ENCODE measurements around the gene CACNA1C. TPM values are rescaled to one million over a fixed set of nuclear protein-coding genes. Genes with fewer than 3 reads are reported as not detected.

Gene CACNA1C
- total and polyA plus RNA-seq, 10 of the 15 experiments (the other 5 are each of a cell fraction or from before 2014, with no cell fraction given), result under 0.01 to 0.15 (median 0.09) TPM; not detected in 5

GRCh38 chr12:2139651-2140050, 86.9 kb downstream of the CACNA1C start:
- ChIA-PET POLR2A (no interaction called here), CTCF (no interaction called here)
- TF ChIP-seq JUNB (IDR thresholded peaks at IDR 0.05) (no peak), SMAD1 (IDR thresholded peaks at IDR 0.05; ENCODE audit: low read depth, partially characterized antibody) (no peak), BCLAF1 (IDR thresholded peaks at IDR 0.05) (no peak), CHD4 (IDR thresholded peaks at IDR 0.05) (no peak), RFX5 (IDR thresholded peaks at IDR 0.05; ENCODE audit: low read depth, low read length) (no peak), PRDM15 (CRISPR knock-in tag; IDR thresholded peaks at IDR 0.05) (no peak), CHD1 (IDR thresholded peaks at IDR 0.05; ENCODE audit: low read depth, low read length) (no peak), FOXM1 (IDR thresholded peaks at IDR 0.05; ENCODE audit: low read depth, low read length) (no peak), TCF3 (IDR thresholded peaks at IDR 0.05; ENCODE audit: borderline replicate concordance, insufficient read depth, low read depth, low read length) (no peak), MTA3 (IDR thresholded peaks at IDR 0.05; ENCODE audit: borderline replicate concordance, low read length) (no peak), BCL3 (IDR thresholded peaks at IDR 0.05; ENCODE audit: borderline replicate concordance, insufficient read depth, low read depth, low read length, poor library complexity, severe bottlenecking) (no peak), IRF3 (IDR thresholded peaks at IDR 0.05) (no peak), ETV6 (conservative IDR thresholded peaks at IDR 0.05 in 1 of 2, IDR thresholded peaks at IDR 0.05 in 1 of 2; ENCODE audit: borderline replicate concordance in 1 of 2, low read depth in 1 of 2) (no peak), ZSCAN29 (IDR thresholded peaks at IDR 0.05) (no peak), MTA2 (IDR thresholded peaks at IDR 0.05; ENCODE audit: low read depth) (no peak), MYC (IDR thresholded peaks at IDR 0.05; ENCODE audit: insufficient read depth, insufficient read length, insufficient replicate concordance, low read length, severe bottlenecking) (no peak)

More at GRCh38 chr12:2139651-2140050, 86.9 kb downstream of the CACNA1C start:
- Histone ChIP-seq H3K36me3 (ENCODE audit: control insufficient read depth in 2 of 2, insufficient read depth in 2 of 2, low read length in 1 of 2) (no peaks in the 10 kb centered on the region), H3K27me3 (replicated peaks in 1 of 2; ENCODE audit: control insufficient read depth in 2 of 2, insufficient read depth in 2 of 2, low read length in 1 of 2) (no peaks in the 10 kb centered on the region; a peak in 2 of 4 replicates), H3K79me2 (ENCODE audit: control insufficient read depth, insufficient read depth, low read length) (no peaks in the 10 kb centered on the region), H3K9ac (ENCODE audit: control insufficient read depth, insufficient read depth, low read length) (no peak overlapping the region), H3K4me1 (ENCODE audit: control insufficient read depth, insufficient read depth, low read length) (no peaks in the 10 kb centered on the region), H3K27ac (ENCODE audit: control insufficient read depth, insufficient read depth) (no peak overlapping the region), H2AFZ (ENCODE audit: control insufficient read depth, low read depth, low read length) (no peak overlapping the region), H3K9me3 (replicated peaks; ENCODE audit: control insufficient read depth, insufficient read depth, low read length) (no peaks in the 10 kb centered on the region), H3K4me3 (no peak overlapping the region), H3K4me2 (ENCODE audit: control insufficient read depth, insufficient read depth) (no peak overlapping the region), H4K20me1 (ENCODE audit: control insufficient read depth, insufficient read depth) (no peaks in the 10 kb centered on the region)
- WGBS (ENCODE audit: insufficient coverage, insufficient replicate concordance, low lambda C conversion rate, missing lambda C conversion rate), result 71% methylated on average over 10 of the region's 10 CpGs
- FAIRE-seq (no peak), DNase-seq (ENCODE audit: low read depth, low spot score) (no peak), ATAC-seq (no peak)
- in situ Hi-C loops (cut with MboI) (no loop called here), intact Hi-C loops (cut with micrococcal nuclease; ENCODE audit: unreplicated experiment) (no loop called here)
- SMC1A ChIA-PET (ENCODE audit: uncharacterized antibody, unreplicated experiment), result no interaction called here
- no TSS peak for BruUV-seq (replicated peaks)
- RAD21 ChIA-PET (ENCODE audit: unreplicated experiment), result no interaction called here

Data from GM12878 (cell line).